T-helper 22 cell (primary cell): Measurements from ENCODE around the gene AEBP2.
"Not testable (repeated sequence)": the region's sequence is repeated elsewhere in the genome, so short reads cannot be mapped to it uniquely, and the experiment has no call there.

Experiments
- DNase-seq: peaks from one replicate; pipeline ENCODE4 v3.0.0-alpha.2; 2020; ENCODE audit warnings: low read depth

Gene AEBP2

GRCh38 chr12:19454837-19455236 lies 15.5 kb downstream of the AEBP2 start:
- DNase-seq: no peak

- no peak for DNase-seq
Observed at GRCh38 chr12:19456176-19456575, 16.9 kb downstream of the AEBP2 start.

GRCh38 chr12:19457561-19457960 lies 18.3 kb downstream of the AEBP2 start:
- DNase-seq: no peak

- DNase-seq: no peak
Observed at GRCh38 chr12:19458733-19459132, 19.4 kb downstream of the AEBP2 start.

- no peak for DNase-seq
Observed at GRCh38 chr12:19461999-19462398, 22.7 kb downstream of the AEBP2 start.

GRCh38 chr12:19462406-19462805 lies 23.1 kb downstream of the AEBP2 start:
- no peak for DNase-seq

- no peak for DNase-seq
Observed at GRCh38 chr12:19464192-19464580, 24.9 kb downstream of the AEBP2 start.

- no peak for DNase-seq
Observed at GRCh38 chr12:19465711-19466110, 26.4 kb downstream of the AEBP2 start.

GRCh38 chr12:19474147-19474546 lies 34.9 kb downstream of the AEBP2 start:
- DNase-seq: no peak

GRCh38 chr12:19475884-19476505 lies 36.7 kb downstream of the AEBP2 start:
- DNase-seq: not testable (repeated sequence)

GRCh38 chr12:19477071-19477470 lies 37.8 kb downstream of the AEBP2 start:
- DNase-seq: no peak

- no peak for DNase-seq
Observed at GRCh38 chr12:19480459-19480858, 41.2 kb downstream of the AEBP2 start.

- DNase-seq: no peak
Observed at GRCh38 chr12:19482036-19482435, 42.7 kb downstream of the AEBP2 start.

GRCh38 chr12:19482551-19483109 lies 43.3 kb downstream of the AEBP2 start:
- DNase-seq: peak; percentile 16

GRCh38 chr12:19483727-19484126 lies 44.4 kb downstream of the AEBP2 start:
- no peak for DNase-seq

- DNase-seq: no peak
Observed at GRCh38 chr12:19484738-19485137, 45.4 kb downstream of the AEBP2 start.

GRCh38 chr12:19485240-19485639 lies 45.9 kb downstream of the AEBP2 start:
- DNase-seq: no peak

- DNase-seq: no peak
Observed at GRCh38 chr12:19489168-19489567, 49.9 kb downstream of the AEBP2 start.

- DNase-seq: no peak
Observed at GRCh38 chr12:19490908-19491307, 51.6 kb downstream of the AEBP2 start.

GRCh38 chr12:19491863-19492262 lies 52.6 kb downstream of the AEBP2 start:
- DNase-seq: no peak

- DNase-seq: no peak
Observed at GRCh38 chr12:19496219-19496878, 57.1 kb downstream of the AEBP2 start.

- DNase-seq: no peak
Observed at GRCh38 chr12:19498099-19498498, 58.8 kb downstream of the AEBP2 start.

GRCh38 chr12:19499030-19499429 lies 59.7 kb downstream of the AEBP2 start:
- no peak for DNase-seq

- no peak for DNase-seq
Observed at GRCh38 chr12:19506497-19506896, 67.2 kb downstream of the AEBP2 start.
